IPS DF 4.7 (cell line): ENCODE results near the gene YTHDC1.

ENCODE experiments used
- DNase-seq: peaks from one replicate; pipeline ENCODE4 v3.0.0-alpha.2; 2013; ENCODE audit warnings: low spot score; ENCODE audit errors: extremely low read depth

Gene YTHDC1

DNA sequence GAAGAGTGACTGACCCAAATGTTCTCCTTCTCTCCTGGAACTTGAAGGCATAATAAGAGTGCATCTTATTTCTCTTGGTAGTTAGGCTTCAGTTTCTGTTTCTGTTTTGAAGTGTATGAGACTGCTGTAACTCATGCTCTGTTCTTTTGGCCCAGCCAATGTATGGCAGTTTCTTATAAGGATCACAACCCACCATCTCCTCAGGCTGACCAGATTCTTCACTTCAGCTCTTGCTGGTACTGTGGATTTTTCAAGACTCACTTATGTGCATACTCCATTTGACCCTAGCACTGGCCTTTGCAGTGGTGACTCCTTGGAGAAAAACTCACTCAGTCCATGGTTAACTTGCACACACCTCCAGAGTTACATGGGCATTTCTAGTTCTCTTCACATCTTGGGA lies 9.6 kb upstream of the YTHDC1 start:
- DNase-seq = no peak

GRCh38 chr4:68358988-68359387 lies 9.1 kb upstream of the YTHDC1 start:
- no peak for DNase-seq

GRCh38 chr4:68352791-68353190 lies 2.9 kb upstream of the YTHDC1 start:
- DNase-seq = no peak

- no peak for DNase-seq
Observed at GRCh38 chr4:68349279-68349648, 626 bp downstream of the YTHDC1 start.

- DNase-seq = no peak
Observed at GRCh38 chr4:68348577-68348976, 1.3 kb downstream of the YTHDC1 start.

- no peak for DNase-seq
Observed at GRCh38 chr4:68347845-68348244, 2.0 kb downstream of the YTHDC1 start.

- no peak for DNase-seq
Observed at GRCh38 chr4:68346461-68346860, 3.4 kb downstream of the YTHDC1 start.

- no peak for DNase-seq
Observed at GRCh38 chr4:68344785-68345184, 5.1 kb downstream of the YTHDC1 start.

- no peak for DNase-seq
Observed at GRCh38 chr4:68344049-68344448, 5.8 kb downstream of the YTHDC1 start.

GRCh38 chr4:68342134-68342533 lies 7.8 kb downstream of the YTHDC1 start:
- no peak for DNase-seq

GRCh38 chr4:68338625-68339024 lies 11.3 kb downstream of the YTHDC1 start:
- no peak for DNase-seq

DNA sequence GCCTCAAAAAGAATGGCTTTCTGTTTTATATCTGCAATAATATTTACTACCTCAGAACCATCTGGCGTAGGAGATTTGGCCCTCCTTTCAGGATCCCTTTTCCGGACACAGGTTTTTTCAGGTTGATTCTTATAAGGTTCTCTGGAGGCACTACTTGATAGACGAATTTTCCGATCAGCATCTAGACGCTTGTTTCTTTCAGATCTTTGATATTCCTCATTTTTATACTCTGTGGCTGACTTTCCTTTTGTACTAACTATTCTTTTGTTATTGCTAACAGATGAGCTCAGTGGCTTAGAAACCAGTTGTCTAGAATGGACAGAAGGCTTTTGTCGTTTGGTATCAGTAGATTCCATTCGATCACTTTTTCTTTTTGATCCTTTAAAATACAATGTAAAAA lies 12.4 kb downstream of the YTHDC1 start:
- no peak for DNase-seq

- DNase-seq = no peak
Observed at GRCh38 chr4:68337004-68337403, 12.9 kb downstream of the YTHDC1 start.

- no peak for DNase-seq
Observed at GRCh38 chr4:68336530-68336929, 13.4 kb downstream of the YTHDC1 start.

- DNase-seq = no peak
Observed at GRCh38 chr4:68326141-68326540, 23.7 kb downstream of the YTHDC1 start.

GRCh38 chr4:68324519-68325262 lies 25.2 kb downstream of the YTHDC1 start:
- no peak for DNase-seq

GRCh38 chr4:68319040-68319439 lies 30.9 kb downstream of the YTHDC1 start:
- DNase-seq = no peak

DNA sequence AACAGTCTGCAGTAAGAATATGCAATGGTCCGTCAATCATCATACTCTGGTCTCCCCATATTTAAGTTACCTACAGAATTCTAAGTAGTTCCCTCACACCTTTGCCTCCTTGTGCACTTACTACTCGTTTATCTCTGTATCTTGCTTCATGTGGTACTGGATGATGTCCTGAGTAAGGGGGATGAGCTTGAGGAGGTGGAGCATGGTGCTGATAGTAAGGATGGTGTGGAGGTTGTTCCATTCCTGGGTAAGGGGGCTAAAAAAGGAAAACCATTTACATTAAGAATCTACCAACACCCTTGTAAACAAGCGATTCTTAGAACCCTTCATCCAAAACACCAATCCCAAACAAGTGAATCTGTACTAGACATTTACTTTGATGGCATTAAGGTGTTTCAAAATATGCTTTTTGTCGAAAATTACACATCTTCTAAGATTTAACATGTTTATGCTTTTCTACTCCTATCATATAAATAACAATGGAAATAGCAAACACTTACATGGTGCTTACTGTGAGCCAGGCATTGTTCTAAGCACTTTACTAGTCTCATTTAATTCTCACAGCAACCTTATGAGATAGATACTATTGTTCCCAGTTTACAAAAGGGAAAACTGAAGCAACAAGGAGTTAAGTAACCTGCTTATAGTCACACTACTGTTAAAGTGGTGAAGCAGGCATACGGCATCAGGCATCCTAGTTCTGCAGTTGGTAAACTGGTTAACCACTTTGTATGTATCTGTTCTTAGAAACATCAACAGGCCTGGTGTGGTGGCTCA lies 33.5 kb downstream of the YTHDC1 start:
- no peak for DNase-seq

DNA sequence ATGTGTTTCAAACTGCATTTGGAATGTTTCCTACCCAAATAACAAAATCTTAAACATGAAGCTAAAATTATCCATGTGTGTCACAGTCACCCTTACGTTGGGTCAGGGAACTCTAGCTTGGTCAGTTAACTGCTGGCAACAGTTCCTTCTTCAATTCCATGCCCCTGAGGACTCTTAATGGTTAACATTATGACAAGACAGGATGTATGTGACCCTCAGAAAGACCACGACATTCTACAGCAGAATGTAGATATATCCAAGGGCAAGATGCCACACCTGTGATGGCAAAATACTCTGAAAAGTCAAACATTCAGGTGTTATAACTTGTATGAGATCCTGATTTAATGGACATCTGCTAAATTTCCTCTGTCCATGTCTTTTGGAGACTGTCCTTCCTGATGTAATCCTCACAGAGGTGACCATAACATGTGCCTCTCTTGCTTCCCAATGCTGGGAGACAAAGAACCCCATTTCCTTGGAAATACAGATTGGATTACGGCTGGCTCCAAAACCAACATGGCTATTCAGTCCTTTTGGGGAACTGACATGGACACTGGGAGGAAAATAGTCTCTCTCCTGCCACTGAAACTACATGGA lies 39.1 kb downstream of the YTHDC1 start:
- no peak for DNase-seq

GRCh38 chr4:68304731-68305130 lies 45.2 kb downstream of the YTHDC1 start:
- no peak for DNase-seq

DNA sequence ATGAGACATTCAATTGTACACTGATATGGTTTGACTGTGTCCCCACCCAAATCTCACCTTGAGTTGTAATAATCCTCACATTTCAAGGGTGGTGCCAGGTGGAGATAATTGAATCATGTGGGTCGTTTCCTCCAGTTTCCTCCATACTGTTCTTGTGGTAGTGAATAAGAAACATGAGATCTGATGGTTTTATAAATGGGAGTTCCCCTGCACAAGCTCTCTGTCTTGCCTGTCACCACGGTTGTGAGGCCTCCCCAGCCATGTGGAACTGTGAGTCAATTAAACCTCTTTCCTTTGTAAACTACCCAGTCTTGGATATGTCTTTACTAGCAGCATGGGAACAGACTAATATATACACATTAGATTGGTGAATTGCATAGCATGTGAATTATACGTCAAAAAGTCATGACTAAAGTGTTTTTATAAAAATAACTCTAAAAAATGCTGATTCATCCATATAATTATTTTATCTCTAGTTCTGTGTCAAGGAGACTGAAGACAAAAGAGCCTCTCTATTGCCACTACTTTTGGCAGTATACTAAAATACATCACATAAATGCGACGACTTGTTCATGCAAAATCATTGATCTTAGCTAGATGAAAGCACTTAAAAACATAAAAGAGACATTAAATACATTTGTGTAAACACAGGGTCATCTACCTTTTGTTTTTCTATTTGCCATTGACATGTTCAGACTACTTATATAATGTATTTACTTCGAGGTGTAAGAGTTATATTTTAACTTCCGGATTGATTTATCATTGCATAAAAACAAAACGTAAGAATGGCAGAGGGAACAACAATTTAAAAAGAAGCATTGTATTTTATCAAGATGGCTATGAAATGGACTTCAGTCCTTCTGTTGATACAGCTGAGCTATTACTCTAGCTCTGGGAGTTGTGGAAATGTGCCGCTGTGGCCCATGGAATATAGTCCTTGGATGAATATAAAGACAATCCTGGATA lies 50.1 kb downstream of the YTHDC1 start:
- DNase-seq = no peak
